ENCODE data around the gene LHX2.

GRCh38 chr9:124052401-124052800 lies 40.8 kb downstream of the LHX2 start:
- TF ChIP-seq CTCF (IDR thresholded peaks at IDR 0.05): no peak
- no peak for TF ChIP-seq POLR2A (IDR thresholded peaks at IDR 0.05)
- no peak for TF ChIP-seq POLR2AphosphoS5 (IDR thresholded peaks at IDR 0.05)
- TF ChIP-seq EP300 (IDR thresholded peaks at IDR 0.05): no peak
